ENCODE results near the gene MCTP1.
A peak's percentile ranks its signal among the peaks of the same experiment; 100 is the strongest.

Gene MCTP1

DNA sequence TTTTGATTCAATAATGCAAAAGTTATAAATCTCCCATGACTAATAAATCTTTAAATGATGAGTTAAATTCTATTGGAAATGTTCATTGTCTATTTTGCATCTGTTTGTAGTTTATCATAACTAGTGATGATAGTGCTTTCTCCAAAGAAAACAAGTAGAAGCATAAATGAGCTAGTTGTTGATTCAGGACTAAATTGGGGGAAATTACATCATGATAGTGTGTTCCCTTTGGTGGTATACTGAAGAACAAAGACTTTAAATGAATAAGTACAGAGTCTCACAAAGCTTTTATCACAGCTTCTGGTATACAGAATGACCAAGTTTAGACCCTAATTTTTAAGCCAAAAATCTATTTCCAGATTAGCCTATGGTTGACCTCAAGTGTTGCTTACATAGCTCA, 173.8 kb downstream of the MCTP1 start:
- no peak for DNase-seq

DNA sequence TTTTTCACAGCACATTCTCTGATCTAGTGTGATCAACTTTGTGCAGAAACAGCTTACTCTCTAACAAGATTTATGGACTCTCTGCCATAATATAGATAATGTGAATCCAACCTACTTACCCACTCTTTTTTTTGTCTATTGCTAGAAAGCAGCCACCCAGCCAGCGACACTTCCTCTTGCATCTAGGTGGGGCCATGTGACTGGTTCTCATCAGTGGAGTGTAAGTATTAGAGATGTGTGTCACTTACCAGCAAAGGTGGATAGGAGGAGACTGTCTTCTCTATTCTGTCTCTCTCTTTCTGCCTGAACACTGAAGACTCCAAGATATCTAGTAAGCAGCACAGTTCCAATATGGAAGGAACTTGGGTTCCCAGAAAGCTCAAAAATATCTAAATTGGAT, 174.8 kb downstream of the MCTP1 start:
- peak; percentile 29 for DNase-seq

DNA sequence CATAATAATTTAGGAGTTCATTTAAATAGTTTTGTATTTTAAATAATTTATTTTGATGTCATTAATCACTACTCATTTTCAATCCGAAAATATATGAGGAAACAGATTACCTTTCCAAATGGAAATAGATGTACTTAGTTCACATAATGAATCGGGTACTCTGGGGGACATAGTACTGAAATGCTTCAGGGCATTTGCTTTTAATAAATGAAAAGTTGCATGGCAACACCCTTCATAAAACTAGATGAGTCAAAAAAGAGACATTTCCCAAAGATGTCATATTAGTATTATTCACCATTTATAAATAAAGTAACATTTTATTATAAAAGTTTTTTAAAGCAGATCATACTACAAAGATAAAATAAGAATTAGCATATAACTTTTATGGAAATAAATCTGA, 177.8 kb downstream of the MCTP1 start:
- no peak for DNase-seq

DNA sequence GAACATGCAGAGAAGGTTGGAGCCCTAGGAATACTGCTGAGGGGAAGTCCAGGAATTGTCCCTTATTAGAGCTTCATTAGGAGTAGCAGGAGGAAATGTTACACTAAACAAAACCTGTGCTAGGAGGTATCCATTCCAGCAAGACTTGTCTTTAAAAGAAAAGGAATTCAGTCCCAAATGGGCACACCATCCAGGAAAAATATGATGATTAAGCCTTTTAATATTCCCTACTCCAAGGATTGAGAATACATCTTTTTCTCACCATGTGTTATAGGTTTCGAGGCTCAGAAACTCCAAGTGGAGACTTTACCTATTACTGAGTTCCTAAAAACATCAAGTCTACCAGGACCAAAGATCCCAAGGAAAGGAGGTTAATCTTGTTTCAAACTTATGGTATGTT, 179.3 kb downstream of the MCTP1 start:
- DNase-seq = no peak

DNA sequence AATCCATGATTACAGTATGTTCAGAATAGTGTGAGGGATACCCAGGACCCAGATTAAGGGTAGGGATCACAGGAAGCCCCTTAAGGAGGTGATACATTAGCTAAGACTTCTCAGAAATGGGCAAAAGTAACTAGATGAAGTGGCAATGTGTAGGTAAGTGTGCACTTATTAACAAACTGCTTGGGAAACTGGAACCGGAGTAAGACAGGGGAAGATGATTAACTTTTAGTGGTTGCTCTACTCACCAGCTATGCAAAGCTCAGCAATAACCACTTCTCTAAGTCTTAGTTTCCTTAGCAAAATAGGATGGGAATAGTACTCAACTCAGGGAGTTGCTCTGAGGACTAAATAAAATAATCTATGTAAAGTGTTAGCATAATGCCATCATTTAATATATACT, 182.2 kb downstream of the MCTP1 start:
- DNase-seq = no peak

DNA sequence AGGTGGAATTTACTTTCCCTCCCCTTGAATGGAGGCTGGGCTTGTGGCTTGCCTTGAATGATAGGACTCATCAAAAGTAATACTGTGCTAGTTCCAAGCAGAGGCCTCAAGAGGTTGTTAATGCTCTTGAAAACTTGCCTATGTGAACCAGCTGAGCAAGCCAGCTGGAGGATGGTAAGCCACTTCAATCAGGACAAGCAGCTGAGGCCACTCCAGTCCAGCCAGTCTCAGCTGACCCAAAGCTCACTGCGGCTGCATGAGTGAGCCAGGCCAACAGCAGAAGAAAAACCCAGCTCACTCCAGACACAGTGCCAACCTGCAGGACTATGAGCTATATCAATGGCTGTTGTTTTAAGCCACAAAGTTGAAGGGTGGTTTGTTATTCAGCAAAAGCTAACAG, 182.8 kb downstream of the MCTP1 start:
- DNase-seq = no peak

DNA sequence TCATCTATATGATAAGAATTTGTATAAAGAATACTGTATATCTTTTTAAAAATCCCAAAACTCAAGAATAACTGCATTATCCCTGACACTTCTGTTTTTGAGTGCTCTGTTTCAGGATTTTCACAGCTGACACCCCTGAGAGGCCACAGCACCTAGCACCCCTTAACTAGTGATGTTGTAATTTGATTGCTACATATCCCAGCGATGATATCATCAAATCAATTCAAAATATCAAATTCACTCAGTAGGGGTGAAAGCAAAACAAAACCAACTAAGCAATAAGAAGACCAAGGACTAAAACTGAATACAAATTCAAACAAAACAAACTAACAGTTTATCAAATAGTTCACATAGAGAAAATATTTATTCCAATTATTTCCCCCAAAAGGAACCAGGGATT, 184.3 kb downstream of the MCTP1 start:
- DNase-seq = no peak

DNA sequence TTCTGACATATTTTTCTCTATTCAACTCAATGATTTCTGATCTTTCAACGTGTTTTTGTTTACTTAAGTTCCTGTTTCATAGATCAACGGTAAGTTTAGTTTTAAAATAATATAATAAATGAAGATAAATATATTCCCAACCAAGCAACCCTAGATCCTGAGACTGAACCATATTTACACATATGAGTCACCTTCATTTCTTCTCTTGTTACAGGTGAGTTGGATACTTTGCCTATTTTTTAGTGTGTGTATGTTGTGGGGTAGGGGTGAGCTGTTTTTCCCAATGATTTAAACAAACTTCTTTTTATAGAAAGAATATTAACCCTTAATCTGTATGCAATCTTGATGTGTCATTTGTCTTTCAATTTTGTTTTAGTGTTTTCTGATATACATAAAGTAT, 186.9 kb downstream of the MCTP1 start:
- DNase-seq = no peak

DNA sequence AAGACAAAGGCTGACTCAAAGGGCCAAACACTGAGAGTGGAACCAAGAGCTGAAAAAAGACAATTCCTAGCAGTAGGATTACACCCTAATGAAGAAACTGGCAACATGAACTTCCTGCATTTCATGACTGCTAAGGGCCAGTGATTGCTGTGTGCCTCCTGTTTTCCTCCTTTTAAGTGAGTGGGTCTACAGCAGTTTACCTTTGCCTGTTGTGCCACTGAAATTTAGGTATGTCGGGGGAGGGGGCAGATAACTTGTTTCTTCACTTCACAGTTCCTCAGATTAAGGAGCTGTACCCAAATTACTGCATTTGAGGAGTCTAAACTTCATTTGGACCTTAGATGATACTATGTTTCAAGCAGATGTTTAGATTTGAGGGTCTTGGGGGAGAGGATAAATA, 191.7 kb downstream of the MCTP1 start:
- DNase-seq = no peak

DNA sequence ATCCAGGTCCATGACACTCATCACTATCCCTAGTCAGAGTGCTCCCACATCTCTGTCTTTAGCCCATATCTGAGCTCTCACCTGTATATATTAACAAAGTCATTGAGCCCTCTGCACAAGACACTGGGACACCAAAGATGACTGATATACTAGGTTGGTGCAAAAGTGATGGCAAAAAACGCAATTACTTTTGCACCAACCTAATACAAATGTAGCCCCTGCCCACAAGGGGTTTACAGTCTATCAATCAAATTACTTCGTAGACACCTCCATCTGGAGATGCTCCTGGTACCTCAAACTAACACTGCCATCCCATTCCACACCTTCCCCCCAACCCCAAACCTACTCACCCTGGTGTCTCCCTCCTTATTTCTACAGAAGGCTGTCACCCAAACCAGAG, 194.1 kb downstream of the MCTP1 start:
- DNase-seq = no peak

DNA sequence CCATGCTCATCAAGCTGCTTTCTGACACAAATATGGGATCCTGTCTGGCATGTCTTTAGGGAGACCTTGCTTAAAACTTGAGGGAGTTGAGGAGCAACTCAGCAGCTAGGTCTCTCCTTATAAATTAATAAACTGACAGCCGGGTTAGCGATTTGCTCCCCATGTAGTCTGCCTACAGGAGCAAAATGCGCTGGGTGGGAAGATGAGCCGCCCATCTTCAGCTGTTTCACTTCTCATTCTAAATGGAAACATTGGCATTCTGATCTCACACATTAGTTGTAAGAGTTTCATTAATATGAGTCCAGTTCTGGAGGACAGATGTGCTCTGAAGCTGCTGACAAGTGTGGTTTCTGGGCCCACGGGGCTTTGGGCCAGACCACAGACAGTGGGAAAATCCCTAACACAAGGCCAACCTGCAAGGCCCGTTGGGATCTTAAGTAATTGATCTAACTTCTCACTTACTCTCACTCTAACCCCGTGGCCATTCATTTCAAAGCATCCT, 197.0 kb downstream of the MCTP1 start:
- DNase-seq = no peak

DNA sequence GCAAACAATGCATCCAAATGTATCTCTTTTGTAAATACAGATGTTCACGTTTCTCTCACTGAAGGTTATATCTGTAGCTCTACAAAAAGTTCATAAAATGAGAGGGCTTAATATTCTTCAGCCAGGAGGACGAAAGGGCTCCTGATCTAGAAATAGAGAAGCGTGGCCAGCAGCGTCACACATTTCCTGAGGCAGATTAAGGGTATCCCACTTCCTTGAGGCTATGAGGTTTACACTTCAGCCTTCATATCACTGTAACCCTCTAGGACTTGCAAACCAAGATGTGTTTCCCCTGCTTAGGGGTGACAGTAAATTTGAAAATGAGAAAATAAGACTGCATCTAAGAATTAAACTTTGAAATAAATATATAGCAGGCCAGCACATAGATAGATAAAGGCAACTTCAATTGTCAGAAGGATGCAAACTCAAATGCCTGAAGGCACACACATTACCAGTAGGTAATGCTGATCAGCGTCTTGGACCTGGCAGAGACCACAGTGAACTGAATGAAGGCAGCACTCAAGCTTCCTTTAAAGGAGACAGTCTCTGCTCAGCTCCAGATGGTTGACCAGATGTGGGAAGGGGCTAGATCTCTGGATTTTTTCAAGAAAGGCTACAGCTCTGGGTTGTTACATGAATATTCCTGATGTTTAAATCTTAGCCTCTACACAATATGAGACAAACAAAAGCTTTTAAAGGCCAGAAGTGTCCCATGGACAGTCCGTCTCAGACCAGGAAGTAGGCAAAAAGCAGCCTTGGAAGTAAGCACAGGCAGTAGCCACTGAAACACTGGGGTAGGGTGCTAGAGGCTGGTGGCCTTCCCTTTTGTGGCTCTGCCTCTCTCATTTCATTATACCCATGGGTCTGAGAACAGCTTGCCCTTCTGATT, 197.7 kb downstream of the MCTP1 start:
- peak; percentile 79 for DNase-seq

DNA sequence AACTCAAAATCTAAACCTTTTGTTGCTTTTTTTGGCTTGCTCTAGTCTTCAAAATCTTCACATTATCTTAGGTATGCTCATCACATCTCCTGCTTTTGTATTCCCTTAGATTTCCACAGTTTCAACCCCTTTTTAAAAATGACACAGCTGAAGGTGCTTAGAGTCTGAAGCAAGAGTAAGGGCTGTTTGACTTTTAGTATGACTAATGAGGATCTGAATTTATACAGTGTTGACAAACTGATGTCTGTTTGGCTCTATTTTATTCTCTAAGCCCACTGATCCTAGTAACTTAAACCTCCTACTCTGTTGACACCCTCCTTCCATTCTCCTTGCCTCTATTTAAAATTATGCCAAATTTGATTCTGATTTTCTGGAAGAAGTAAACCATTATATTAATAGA, 200.1 kb downstream of the MCTP1 start:
- DNase-seq = no peak

DNA sequence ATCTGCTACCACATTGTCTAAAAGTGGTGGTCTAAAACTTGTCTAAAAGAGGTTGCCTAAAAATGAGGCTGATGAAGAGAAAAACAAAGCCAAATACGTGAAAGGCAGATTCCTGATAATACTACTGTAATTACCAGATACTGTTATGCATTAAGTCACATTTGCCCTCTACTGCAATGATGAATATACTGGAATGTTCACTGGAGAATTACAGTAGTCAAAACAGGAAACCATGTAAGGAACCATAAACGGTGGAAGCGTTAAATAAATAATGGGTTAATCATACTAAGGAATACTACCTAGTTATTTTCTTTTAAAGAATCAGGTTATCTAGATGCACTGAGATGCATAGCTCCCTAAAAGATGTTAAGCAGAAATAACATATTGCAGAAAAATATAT, 201.3 kb downstream of the MCTP1 start:
- no peak for DNase-seq

DNA sequence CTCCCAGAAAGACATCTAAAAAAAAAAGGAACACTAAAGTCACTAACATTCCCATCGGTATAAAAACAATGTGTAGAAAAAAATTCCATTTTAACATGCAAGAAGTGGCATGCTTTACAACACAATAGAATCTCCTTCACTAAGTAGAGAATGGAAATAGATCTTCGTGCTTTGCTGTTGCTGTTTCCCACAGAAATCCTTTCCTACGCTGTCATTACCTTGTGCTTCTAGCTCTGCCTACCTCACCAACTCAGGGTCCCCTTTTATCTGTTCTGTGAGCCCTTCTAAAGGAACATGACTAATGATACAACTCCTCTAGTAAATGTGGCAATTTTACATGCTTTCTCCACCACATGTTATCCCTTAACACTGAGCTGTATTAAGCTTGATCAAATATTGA, 202.9 kb downstream of the MCTP1 start:
- peak; percentile 49 for DNase-seq

DNA sequence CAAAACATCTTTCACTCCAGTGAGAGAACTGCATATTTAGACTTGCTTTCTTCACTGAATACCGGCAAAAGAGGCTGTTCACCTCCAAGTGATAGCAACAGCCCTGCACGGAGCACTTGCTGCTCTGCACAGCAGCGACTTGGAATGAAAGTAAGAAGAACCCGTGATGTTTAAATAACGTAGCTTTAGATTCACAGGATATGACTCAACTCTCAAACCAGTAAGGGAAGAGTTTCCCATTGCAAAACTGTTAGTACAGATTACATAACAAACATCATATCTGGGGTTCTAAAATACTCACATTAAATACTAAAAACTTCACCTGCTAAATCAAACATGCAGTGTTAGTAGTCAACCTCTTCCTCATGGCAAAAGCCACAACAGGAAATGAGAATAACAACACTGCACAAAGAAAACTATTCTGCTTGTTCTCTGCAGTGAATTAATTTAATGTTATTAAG, 203.4 kb downstream of the MCTP1 start:
- peak; percentile 92 for DNase-seq

DNA sequence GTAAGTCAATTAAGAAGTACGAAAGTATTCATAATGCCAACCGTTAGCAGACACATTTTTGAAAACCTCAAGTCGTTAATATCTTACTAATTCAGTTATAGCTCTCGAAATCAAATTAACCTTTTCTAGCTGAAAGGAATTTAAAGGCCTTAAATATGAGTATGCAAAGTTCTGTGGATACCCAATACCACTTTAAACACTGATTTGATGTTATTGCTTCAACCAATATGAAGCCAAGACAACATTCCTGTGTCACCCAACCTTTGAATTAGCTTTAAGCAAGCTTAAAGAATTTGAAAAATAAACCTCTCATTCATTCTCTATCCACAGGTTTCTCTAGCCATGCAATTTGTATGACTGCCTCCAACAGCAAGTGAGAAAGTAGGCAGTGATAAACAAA, 204.5 kb downstream of the MCTP1 start:
- no peak for DNase-seq

DNA sequence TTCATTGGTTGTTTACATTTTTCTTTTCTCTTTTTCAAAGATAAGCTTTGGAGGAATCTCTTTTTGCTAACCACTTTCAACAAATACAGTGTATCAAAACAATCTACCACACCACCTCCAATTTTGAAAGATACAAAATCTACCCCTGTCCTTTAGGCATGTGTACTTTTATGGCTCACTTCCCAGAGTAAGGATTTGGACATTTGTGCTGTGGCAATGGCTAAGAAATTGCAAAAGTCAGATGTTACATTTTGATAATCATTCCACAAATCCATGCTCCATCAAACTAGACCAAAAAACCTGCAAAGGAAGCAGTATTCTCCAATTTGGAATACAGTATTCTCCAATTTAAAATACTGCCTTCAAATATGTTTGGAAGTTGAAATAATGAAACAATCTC, 204.9 kb downstream of the MCTP1 start:
- DNase-seq = no peak

DNA sequence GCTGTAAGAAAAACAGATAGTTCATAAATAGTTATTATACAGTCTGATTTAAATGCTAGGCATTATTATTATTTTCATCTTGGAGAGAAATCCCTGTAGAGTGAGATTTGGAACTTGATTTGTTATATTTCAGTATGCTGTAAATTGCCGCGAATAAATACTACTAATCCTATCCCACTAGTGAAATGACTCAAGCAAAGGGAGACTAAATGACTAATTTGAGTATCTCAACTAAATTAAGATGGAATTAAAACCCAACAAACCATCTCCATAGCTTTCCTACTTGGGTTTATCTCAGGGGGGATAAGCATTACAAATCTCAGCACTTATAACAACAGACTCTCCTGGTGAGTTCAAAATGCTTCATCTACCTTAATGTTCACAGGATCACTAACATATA, 206.0 kb downstream of the MCTP1 start:
- DNase-seq = no peak

DNA sequence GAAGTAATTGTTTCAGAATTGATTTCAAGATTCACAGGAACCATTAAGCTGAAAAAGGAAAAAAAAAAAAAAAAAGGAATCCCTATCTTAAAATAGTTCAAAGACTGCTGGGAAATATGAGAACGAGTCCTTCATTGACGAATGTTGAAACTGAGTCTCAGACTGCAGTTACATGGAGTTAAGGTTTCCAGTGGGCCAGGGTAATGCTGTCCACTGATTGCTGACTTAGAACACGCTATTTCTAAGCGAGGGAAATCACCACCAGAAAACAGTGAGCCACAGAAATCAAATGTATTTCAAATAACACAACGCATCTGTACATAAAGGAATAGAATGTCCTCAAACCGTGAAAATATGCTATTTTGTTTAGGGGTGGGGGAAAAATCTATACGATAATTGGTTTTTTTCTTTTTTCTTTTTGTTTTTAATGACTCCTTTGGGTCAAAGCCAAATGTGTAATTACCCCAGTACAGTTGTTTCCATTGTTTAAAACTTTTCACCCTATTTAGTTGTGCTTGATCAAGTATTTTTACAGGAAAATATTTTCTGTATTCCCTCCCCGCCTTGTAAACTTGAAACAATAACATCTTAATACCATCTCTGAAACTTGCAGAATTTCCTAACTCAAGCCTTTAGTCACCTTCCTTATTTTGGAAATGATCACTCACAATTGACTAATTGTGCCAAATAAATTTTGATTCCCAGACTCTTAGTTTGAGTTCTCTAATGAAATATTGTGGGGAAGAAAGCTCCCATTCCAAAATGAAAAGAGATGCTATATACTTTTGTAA, 208.3 kb downstream of the MCTP1 start:
- DNase-seq = no peak

DNA sequence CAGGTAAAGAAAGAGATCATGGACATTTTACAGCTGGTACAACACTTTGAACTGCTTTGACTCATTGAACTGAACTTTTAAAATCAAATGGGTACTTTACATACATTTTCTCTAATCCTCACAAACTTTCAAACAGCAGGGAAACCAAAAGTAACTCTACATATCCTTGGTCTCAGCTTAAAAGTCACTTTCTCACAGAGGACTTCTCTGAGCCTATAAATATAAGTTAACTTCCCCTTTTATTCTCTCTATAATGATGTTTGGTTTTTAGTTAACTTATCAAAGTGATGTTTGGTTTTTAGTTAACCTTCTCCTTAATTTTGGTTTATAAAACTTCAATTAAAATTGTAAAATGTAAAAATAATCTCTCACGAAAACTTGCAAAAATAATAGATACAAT, 209.8 kb downstream of the MCTP1 start:
- no peak for DNase-seq

DNA sequence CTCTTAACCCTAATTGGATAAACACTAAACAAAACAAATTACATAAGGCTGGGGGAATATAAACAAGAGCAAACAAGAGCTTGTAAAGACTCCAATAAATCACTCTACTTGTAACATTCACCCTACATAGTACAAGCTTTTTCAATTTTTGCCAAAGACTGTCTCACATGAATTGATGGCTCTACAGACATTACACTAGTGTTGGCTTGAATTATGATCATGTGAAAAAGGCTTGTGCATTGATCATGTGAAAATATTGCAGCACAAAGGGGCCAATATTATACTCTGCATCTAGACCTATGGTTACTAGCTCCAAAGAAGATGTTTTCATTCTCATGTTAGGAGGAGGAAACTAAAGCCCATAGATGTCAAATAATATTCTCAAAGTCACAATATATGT, 212.6 kb downstream of the MCTP1 start:
- DNase-seq = no peak

DNA sequence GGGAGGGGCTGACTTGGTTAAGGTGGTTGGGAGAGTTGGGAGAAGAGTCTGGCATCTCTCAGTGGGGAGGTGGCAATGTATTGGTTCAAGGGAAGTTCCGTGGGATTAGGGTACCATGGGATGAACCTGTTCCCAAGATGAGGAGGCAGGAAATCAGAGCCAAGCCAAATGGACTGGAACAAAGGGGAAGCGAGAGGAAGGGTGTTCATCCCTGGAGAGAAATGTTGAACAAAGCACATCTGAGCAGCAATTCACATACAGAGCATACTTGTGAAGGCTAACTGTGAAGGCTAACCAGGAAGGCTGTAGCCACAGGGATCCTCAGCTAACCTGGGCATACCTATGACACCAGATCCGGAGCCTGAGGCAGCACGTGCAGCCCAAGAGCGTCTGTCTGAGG, 214.0 kb downstream of the MCTP1 start:
- no peak for DNase-seq

DNA sequence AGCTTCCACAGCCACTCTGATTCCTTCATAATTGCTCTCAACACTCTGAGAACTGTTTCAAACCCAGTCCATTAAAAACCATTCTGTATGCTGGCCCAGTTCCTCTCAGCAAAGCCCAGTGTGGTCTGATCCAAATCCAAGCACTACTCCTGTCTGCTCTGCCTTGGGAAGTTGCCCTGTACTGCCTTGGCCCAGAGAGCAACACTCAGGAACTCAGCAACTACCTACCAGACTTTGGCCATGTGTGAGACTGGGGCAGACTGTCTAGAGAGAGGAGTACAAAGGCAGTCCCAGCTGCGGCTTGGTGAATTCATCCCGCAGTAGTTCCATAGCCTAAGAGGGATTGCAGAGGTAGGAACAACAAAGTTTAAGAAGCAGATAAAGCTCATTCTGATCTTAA, 214.4 kb downstream of the MCTP1 start:
- no peak for DNase-seq
